GM10248 (cell line): ENCODE results near the gene MAPK12.

Experiments used
- CTCF ChIA-PET: fragments of 300-600 bp; sonication (Branson Sonifier 250); formaldehyde crosslinking; extraction: SDS; loops from one replicate; lab custom pipeline; 2021; ENCODE audit warnings: antibody characterized with exemption; lab: Yijun Ruan, JAX
- POLR2A ChIA-PET: fragments of 350-650 bp; sonication (Branson Sonifier 250); formaldehyde crosslinking; extraction: SDS; loops from one replicate; lab custom pipeline; 2020; ENCODE audit warnings: antibody characterized with exemption; lab: Yijun Ruan, JAX
- DNase-seq: peaks from one replicate; pipeline ENCODE4 v3.0.0; 2012; ENCODE audit errors: extremely low spot score
- CTCF ChIP-seq: IDR thresholded peaks from 2 replicates; pipeline ENCODE4 v1.5.1; 2012; ENCODE audit warnings: mild to moderate bottlenecking, low read depth; ENCODE audit errors: extremely low read depth, missing control alignments, control extremely low read depth

MAPK12 gene

GRCh38 chr22:50250555-50251476 lies 10.7 kb downstream of the MAPK12 start, which contains the start of gene HDAC10:
Gene HDAC10 (minus strand): TSS chr22:50251265. CDS start chr22:50251032, 233 bp downstream.
- no peak for TF ChIP-seq CTCF
- POLR2A ChIA-PET, result interaction anchor here (0.6 kb wide), 1 partner anchor 421 kb away, joined by 3 read pairs; no protein-coding TSS in a partner anchor
- peak; percentile 93 for DNase-seq
- CTCF ChIA-PET, result interaction anchor here (0.8 to 6.3 kb wide), 16 partner anchors 9 to 371 kb away, joined by 3 to 64 read pairs (median 4); partner anchors contain the start of genes MAPK12 and SCO2

- no peak for TF ChIP-seq CTCF
- POLR2A ChIA-PET, result interaction anchor here (0.6 kb wide), 1 partner anchor 420 kb away, joined by 3 read pairs; no protein-coding TSS in a partner anchor
Measured at GRCh38 chr22:50250249-50250554, 11.3 kb downstream of the MAPK12 start.

GRCh38 chr22:50249341-50250248 lies 11.9 kb downstream of the MAPK12 start:
- no peak for TF ChIP-seq CTCF
- CTCF ChIA-PET, result interaction anchor here (1.9 to 3.4 kb wide), 3 partner anchors 8 to 78 kb away, joined by 11 to 15 read pairs (median 14); no protein-coding TSS in a partner anchor
- POLR2A ChIA-PET, result no interaction called here
- no peak for DNase-seq

More at GRCh38 chr22:50250249-50250554, 11.3 kb downstream of the MAPK12 start:
- CTCF ChIA-PET, result interaction anchor here (1.1 to 6.3 kb wide), 6 partner anchors 9 to 91 kb away, joined by 3 to 64 read pairs (median 13); partner anchors contain the start of gene MAPK12
- no peak for DNase-seq

- DNase-seq, result no peak
- ChIA-PET POLR2A (no interaction called here), CTCF (no interaction called here)
- TF ChIP-seq CTCF, result no peak
Measured at GRCh38 chr22:50248196-50249081, 13.0 kb downstream of the MAPK12 start.

GRCh38 chr22:50247748-50248147 lies 13.7 kb downstream of the MAPK12 start:
- TF ChIP-seq CTCF, result no peak
- POLR2A ChIA-PET, result no interaction called here
- DNase-seq, result peak; percentile 62
- CTCF ChIA-PET, result no interaction called here
